HEK293 (cell line): ENCODE measurements around the gene MRPL20.

Experiments used
- CTCF ChIP-seq: fragments of 450-650 bp; formaldehyde crosslinking; IDR thresholded peaks from 2 replicates; pipeline ENCODE4 v1.5.1; 2016; ENCODE audit warnings: missing biosample characterization, missing genetic modification characterization
- ZNF561 ChIP-seq: fragments of 450-650 bp; IDR thresholded peaks from 2 replicates; pipeline ENCODE4 v1.5.1; 2018; ENCODE audit warnings: missing biosample characterization, missing genetic modification characterization, borderline replicate concordance
- TF ChIP-seq, protein P1 (sequence below): fragments of 450-650 bp; formaldehyde crosslinking; IDR thresholded peaks from 2 replicates; pipeline ENCODE4 v1.5.1; 2017; ENCODE audit warnings: missing biosample characterization, missing genetic modification characterization

DNA sequence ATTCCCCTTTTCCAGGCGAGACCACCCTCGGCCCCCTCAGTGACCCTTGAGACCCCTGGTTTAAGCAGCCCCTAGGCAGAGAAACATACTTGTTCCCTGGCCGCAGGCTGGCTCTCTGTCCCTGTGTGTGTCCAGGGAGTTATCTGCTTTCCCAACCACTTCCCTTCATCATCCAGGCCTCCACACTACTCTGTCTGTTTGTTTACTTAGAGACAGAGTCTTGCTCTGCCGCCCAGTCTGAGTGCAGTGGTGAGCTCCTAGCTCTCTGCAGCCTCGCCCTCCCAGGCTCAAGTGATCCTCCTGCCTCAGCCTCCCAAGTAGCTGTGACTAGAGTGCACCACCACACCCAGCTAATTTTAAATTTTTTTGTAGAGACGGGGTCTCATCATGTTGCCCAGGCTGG lies 22.6 kb upstream of the MRPL20 start:
- TF ChIP-seq ZNF561 (tag by site-specific recombination), result no peak
- TF ChIP-seq CTCF (tag by site-specific recombination), result no peak
- TF ChIP-seq, protein P1, sequence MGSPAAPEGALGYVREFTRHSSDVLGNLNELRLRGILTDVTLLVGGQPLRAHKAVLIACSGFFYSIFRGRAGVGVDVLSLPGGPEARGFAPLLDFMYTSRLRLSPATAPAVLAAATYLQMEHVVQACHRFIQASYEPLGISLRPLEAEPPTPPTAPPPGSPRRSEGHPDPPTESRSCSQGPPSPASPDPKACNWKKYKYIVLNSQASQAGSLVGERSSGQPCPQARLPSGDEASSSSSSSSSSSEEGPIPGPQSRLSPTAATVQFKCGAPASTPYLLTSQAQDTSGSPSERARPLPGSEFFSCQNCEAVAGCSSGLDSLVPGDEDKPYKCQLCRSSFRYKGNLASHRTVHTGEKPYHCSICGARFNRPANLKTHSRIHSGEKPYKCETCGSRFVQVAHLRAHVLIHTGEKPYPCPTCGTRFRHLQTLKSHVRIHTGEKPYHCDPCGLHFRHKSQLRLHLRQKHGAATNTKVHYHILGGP (tag by site-specific recombination), result no peak
